KMS-11 (cell line): Measurements from ENCODE around the gene TBC1D20.

ENCODE experiments used
- H2AFZ ChIP-seq: fragments of 200-600 bp; sonication (generic); 2 replicates; pipeline ENCODE4 v1.6.1; 2016; ENCODE audit warnings: antibody characterized with exemption, mixed run types, low read depth
- H3K27ac ChIP-seq: fragments of 200-600 bp; sonication (generic); 2 replicates; pipeline ENCODE4 v1.6.1; 2016; ENCODE audit warnings: mild to moderate bottlenecking, mixed run types
- H3K27me3 ChIP-seq: fragments of 200-600 bp; sonication (generic); 2 replicates; pipeline ENCODE4 v1.6.1; 2017; ENCODE audit warnings: mild to moderate bottlenecking, low read depth, mixed run types, moderate library complexity; ENCODE audit not compliant: insufficient read depth
- H3K36me3 ChIP-seq: fragments of 200-600 bp; sonication (generic); 2 replicates; pipeline ENCODE4 v1.6.1; 2017; ENCODE audit warnings: mild to moderate bottlenecking, mixed run types; ENCODE audit not compliant: insufficient read depth
- H3K4me1 ChIP-seq: fragments of 200-600 bp; sonication (generic); 2 replicates; pipeline ENCODE4 v1.6.1; 2016; ENCODE audit warnings: mild to moderate bottlenecking, low read depth, mixed run types; ENCODE audit not compliant: poor library complexity, severe bottlenecking
- H3K4me2 ChIP-seq: fragments of 200-600 bp; sonication (generic); 2 replicates; pipeline ENCODE4 v1.7.0; 2016; ENCODE audit warnings: mild to moderate bottlenecking, mixed run types
- H3K4me3 ChIP-seq: fragments of 200-600 bp; sonication (generic); IDR thresholded peaks from 2 replicates; pipeline ENCODE4 v1.6.1; 2017; ENCODE audit warnings: low read depth, low read length, mixed read lengths; ENCODE audit not compliant: insufficient read depth
- H3K79me2 ChIP-seq: fragments of 200-600 bp; sonication (generic); 2 replicates; pipeline ENCODE4 v1.6.1; 2016; ENCODE audit warnings: low read depth, mixed run types; ENCODE audit not compliant: insufficient read depth
- H3K9ac ChIP-seq: fragments of 200-600 bp; sonication (generic); 2 replicates; pipeline ENCODE4 v1.6.1; 2016; ENCODE audit warnings: mild to moderate bottlenecking, mixed run types
- H4K20me1 ChIP-seq: fragments of 200-600 bp; sonication (generic); 2 replicates; pipeline ENCODE4 v1.6.1; 2016; ENCODE audit warnings: mild to moderate bottlenecking, mixed run types; ENCODE audit not compliant: insufficient read depth
- TF ChIP-seq, protein P1 (sequence below): fragments of 200-600 bp; sonication (generic); conservative IDR thresholded peaks from 2 replicates; pipeline ENCODE4 v1.6.1; 2017; ENCODE audit warnings: low read depth, mild to moderate bottlenecking, antibody characterized with exemption, low read length, moderate library complexity, mixed read lengths

TBC1D20 gene

DNA sequence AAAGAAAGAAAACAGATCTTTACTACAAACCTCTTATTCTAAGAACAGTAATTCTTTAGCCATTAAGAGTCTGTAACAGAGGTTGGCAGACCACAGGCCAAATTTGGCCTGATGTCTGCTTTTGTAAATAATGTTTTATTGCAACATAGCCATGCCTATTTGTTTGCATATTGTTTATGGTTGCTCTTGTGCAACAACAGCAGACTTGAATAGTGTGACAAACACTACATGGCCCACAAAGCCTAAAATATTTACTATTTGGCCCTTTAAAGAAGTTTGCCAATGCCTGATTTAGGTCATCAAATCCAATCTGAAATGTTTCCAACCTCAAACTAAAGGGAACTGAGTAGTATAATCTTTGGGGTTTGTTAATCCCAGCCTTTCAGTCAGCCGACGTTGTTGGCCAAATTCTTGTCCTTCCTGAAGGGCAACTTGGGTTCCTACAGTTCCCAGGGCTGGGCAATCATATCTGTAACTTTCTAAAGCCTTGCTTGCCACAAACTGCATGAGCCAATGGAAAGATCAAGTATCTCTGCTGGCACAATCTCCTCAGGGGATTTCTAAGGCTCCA is 33.9 kb upstream of the TBC1D20 start:
- H3K4me1 ChIP-seq, result no peaks in the 10 kb centered on the region
- H3K4me2 ChIP-seq, result no peak overlapping the region
- H3K27ac ChIP-seq, result no peak overlapping the region
- H3K79me2 ChIP-seq, result no peaks in the 10 kb centered on the region
- H3K4me3 ChIP-seq, result no peak overlapping the region
- no peaks in the 10 kb centered on the region; the same call in 1 of the 2 replicates for H3K36me3 ChIP-seq
- TF ChIP-seq, protein P1, sequence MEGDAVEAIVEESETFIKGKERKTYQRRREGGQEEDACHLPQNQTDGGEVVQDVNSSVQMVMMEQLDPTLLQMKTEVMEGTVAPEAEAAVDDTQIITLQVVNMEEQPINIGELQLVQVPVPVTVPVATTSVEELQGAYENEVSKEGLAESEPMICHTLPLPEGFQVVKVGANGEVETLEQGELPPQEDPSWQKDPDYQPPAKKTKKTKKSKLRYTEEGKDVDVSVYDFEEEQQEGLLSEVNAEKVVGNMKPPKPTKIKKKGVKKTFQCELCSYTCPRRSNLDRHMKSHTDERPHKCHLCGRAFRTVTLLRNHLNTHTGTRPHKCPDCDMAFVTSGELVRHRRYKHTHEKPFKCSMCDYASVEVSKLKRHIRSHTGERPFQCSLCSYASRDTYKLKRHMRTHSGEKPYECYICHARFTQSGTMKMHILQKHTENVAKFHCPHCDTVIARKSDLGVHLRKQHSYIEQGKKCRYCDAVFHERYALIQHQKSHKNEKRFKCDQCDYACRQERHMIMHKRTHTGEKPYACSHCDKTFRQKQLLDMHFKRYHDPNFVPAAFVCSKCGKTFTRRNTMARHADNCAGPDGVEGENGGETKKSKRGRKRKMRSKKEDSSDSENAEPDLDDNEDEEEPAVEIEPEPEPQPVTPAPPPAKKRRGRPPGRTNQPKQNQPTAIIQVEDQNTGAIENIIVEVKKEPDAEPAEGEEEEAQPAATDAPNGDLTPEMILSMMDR, result no peak
- no peaks in the 10 kb centered on the region for H3K27me3 ChIP-seq
- H3K9ac ChIP-seq, result no peak overlapping the region
- H4K20me1 ChIP-seq, result no peaks in the 10 kb centered on the region
- no peak overlapping the region for H2AFZ ChIP-seq

DNA sequence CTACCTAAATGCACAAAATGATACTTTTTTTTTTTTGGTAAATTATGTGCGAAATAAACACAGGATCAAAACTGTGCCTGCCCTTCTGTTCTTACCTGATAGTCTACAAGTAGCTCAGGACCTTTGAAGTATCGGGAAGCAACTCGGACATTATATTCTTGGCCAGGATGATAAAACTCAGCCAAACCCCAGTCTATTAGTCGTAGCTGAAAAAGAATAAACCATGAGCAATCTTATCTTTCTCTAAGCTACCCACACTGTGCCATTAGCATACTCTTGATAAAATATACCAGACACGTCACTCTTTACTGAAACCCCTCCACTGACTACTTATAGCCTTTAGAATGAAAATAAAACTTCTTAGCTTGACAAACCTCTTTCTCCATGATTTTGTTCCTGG is 29.8 kb upstream of the TBC1D20 start:
- no peaks in the 10 kb centered on the region for H3K79me2 ChIP-seq
- H3K36me3 ChIP-seq, result peaks cover 4% of the 10 kb centered on the region; the same call in 1 of the 2 replicates
- no peak overlapping the region for H3K9ac ChIP-seq
- H3K27ac ChIP-seq, result no peak overlapping the region
- TF ChIP-seq, protein P1, result no peak
- H4K20me1 ChIP-seq, result no peaks in the 10 kb centered on the region
- H3K4me3 ChIP-seq, result no peak overlapping the region
- no peaks in the 10 kb centered on the region for H3K4me1 ChIP-seq
- H3K27me3 ChIP-seq, result no peaks in the 10 kb centered on the region
- H2AFZ ChIP-seq, result no peak overlapping the region
- no peak overlapping the region for H3K4me2 ChIP-seq

DNA sequence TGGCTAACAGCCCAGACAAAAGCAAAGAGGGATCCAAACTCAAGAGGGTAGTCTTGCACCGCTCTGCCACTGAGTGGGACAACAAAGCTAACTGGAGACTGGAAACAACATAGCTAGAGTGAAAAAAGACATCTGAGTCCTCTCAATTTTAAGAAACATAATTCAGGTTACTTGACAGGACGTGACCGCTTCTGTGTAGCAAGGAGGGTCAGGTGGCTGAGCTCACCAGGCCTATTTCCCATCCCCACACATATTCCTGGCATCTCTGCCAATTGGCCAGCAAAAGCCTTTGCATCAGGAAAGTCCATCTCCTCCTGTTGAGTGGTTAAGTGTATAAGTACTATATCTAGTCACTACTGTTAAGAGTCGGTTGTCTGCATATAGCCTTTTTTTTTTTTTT is 25.3 kb upstream of the TBC1D20 start:
- Histone ChIP-seq H3K4me2 (no peak overlapping the region), H3K27me3 (no peaks in the 10 kb centered on the region), H3K79me2 (no peaks in the 10 kb centered on the region), H3K4me3 (no peak overlapping the region), H2AFZ (no peak overlapping the region), H3K36me3 (peaks cover 4% of the 10 kb centered on the region; the same call in 1 of the 2 replicates), H3K9ac (no peak overlapping the region), H3K4me1 (no peaks in the 10 kb centered on the region), H4K20me1 (no peaks in the 10 kb centered on the region), H3K27ac (no peak overlapping the region)
- TF ChIP-seq, protein P1, result no peak

DNA sequence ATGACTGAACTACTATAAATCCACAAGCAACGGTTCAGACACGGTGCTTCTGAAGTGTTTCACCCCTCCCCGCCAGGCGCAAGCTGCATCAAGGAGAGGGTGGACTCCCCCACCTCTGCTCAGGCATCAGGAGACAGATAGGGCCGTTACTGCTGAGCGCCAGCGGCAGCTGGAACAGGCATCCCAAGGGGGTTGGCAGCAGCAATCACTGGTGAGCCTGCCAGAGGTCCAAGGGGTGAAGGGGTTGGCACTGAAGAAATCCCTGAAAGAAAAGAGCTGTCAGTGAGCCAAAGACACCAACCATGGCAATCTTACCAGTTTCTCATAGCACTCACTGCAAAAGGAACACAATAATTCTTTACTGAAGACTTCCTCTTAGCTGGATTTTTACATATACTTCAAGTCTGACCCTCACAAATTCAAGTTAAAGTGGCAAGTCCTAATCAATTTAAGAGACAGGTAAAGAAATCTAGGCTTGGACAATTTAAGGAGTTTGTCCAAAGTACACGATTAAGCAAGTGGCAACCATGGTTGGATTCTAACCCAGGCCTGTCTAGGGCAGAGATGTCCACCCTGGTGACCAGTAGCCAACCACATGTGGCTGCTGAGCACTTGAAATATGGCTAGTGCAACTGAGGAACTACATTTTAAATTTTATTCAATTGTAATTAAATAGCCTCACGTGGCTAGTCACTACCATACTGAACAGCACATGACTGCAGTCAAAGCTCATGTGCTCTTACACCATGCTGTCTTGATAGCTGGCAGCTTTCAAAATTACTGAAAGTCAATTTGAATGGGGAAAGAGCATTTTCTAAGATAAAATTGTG is 21.7 kb upstream of the TBC1D20 start:
- TF ChIP-seq, protein P1, result no peak
- no peak overlapping the region for H2AFZ ChIP-seq
- no peak overlapping the region for H3K27ac ChIP-seq
- H3K27me3 ChIP-seq, result no peaks in the 10 kb centered on the region
- H4K20me1 ChIP-seq, result no peaks in the 10 kb centered on the region
- no peak overlapping the region for H3K4me3 ChIP-seq
- H3K4me2 ChIP-seq, result no peak overlapping the region
- H3K79me2 ChIP-seq, result no peaks in the 10 kb centered on the region
- H3K4me1 ChIP-seq, result no peaks in the 10 kb centered on the region
- peaks cover 4% of the 10 kb centered on the region; the same call in 1 of the 2 replicates for H3K36me3 ChIP-seq
- H3K9ac ChIP-seq, result no peak overlapping the region
